Activated naive CD8-positive, alpha-beta T cell treated with anti-CD3 and anti-CD28 coated beads, Interleukin-2, amount 50 U/mL, for 16 hours (primary cell): Measurements from ENCODE around the gene EML1.

Experiments
- DNase-seq: peaks from one replicate; pipeline ENCODE4 v3.0.0-alpha.2; 2020; ENCODE audit warnings: low read depth, low spot score

The EML1 gene, protein sequence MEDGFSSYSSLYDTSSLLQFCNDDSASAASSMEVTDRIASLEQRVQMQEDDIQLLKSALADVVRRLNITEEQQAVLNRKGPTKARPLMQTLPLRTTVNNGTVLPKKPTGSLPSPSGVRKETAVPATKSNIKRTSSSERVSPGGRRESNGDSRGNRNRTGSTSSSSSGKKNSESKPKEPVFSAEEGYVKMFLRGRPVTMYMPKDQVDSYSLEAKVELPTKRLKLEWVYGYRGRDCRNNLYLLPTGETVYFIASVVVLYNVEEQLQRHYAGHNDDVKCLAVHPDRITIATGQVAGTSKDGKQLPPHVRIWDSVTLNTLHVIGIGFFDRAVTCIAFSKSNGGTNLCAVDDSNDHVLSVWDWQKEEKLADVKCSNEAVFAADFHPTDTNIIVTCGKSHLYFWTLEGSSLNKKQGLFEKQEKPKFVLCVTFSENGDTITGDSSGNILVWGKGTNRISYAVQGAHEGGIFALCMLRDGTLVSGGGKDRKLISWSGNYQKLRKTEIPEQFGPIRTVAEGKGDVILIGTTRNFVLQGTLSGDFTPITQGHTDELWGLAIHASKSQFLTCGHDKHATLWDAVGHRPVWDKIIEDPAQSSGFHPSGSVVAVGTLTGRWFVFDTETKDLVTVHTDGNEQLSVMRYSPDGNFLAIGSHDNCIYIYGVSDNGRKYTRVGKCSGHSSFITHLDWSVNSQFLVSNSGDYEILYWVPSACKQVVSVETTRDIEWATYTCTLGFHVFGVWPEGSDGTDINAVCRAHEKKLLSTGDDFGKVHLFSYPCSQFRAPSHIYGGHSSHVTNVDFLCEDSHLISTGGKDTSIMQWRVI

DNA sequence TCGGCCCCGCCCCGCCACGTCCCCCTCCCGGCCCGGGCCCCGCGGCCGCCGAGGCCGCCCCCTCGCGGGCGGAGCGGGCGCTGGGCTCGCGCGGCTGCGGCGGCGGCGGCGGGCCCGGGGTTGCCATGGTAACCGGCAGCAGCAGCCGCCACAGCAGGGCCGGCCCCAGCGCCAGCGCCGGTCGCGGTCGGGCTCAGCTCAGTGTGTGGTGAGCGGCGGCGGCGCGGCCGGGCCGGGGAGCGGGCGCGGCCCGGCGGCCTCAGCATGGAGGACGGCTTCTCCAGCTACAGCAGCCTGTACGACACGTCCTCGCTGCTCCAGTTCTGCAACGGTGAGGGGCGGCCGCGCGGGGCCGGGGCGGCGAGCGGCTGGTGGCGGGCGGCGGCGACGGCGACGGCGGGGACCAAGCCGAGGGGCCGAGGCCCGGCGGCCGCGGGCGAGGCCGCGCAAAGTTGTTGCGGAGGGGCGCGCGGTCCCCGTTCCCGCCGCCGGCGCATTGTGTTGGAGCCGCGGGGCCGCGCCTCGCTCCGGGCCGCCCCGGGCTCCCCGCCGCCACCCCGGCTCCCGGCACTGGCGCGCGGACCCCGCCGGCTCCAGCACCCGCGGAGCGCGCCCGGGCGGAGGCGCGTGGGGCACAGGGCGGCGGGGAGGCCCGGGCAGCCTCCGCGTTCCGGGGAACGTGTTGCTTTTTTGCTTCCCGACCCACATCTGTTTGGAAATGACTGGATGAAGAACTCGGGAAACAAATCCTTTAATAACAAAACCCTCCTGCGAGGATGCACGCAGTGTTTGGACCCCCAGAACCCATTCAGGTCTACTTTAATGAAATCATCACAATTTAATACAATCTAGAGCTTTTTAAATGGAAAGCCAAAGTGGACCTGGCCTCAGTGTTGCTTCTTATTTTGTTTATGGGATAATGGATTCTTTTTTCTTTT is at the start of gene EML1:
TSS of gene EML1 (plus strand) at position 201 of the 938 bp plus-strand sequence. CDS start at position 265, 64 bp downstream.
- DNase-seq: peak; percentile 35

DNA sequence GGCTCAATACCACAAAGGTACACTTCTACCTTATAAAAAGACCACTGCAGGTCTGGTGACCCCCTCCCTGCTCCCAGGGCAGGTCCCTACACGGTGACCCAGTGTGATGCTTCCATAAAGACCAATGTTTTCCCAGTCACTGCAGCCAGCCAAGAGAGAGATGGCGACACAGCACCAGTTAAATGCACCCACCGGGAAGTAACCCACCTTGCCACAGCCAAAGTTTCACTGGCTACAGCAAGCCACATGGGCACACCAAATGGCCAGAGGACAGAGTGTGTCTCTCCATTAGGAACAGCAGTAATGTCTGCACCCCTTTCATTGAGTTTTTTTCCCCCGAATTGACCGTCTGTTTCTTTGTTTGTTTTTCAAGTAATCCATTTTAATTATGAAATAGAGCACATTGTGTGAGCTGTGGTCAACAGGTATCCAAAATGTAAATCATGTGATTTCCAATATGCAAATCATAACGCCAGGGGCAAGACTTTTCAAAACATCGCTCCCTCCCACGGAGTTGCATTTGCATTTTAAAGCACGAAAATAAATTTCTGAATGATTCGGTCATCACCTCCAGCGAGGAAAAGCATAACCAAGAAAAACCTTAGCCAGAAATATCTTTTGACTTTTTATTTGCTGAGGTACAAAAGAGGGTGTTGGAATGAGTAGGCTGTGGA is 48.9 kb upstream of the EML1 start:
- DNase-seq: no peak

DNA sequence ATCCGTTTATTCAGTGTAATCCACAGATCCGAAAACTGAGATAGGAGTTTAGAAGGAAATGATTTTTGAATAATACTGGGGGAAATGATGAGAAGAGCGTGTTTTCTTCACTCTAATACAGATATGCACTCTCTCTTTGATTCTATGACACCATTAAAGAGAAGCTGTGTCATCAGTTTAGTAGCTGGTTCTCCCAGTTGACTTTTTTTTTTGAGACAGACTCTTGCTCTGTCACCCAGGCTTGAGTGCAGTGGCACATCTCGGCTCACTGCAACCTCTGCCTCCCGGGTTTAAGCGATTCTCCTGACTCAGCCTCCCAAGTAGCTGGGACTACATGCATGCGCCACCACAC is 48.4 kb upstream of the EML1 start:
- no peak for DNase-seq

DNA sequence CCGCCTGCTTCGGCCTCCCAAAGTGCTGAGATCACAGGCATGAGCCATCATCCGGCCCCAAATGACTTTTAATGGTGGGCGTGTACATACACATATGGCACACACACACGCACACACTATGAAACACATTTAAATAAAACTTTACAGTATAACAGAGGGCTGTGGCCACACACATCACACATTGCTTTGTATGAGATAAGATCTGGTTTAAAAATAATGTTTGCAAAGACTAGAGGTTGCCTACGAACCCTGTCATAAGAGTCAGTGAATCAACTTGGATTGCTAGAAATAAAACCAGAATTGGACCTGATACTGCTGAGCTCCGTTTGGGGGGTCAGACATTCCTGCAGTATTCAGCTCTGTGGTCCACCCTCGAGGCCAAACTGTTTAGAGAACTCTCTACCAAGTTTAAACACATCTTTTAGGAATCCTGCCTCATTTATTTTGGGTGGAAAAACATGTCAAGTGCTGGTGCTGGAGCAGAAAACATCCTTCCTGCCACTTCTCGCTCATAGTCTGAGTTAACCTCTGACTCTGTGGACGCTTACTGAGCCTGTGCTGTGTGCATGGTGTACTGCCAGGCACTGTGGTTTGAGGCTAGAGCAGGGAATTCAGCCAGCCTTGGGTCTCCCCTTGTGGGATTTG is 47.8 kb upstream of the EML1 start:
- DNase-seq: no peak

DNA sequence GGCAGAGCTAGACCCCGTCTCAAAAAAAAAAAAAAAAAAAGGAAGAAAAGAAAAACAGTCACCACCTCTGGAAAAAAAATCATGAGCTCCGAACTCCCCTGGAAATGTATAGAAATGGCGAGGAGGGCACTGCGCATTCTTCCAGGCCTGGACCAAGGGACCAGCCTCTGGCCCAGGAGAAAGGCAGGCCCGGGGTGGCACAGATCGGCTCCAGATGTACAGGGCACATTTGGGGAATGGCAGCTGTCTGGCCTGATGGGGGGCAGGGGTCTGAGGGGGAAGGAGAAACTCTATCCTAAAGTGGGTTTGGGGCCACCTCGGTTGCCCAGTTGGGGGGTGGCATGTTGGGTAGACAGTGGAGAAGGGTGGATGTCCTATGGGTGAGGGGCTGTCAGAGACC is 46.0 kb upstream of the EML1 start:
- DNase-seq: no peak

DNA sequence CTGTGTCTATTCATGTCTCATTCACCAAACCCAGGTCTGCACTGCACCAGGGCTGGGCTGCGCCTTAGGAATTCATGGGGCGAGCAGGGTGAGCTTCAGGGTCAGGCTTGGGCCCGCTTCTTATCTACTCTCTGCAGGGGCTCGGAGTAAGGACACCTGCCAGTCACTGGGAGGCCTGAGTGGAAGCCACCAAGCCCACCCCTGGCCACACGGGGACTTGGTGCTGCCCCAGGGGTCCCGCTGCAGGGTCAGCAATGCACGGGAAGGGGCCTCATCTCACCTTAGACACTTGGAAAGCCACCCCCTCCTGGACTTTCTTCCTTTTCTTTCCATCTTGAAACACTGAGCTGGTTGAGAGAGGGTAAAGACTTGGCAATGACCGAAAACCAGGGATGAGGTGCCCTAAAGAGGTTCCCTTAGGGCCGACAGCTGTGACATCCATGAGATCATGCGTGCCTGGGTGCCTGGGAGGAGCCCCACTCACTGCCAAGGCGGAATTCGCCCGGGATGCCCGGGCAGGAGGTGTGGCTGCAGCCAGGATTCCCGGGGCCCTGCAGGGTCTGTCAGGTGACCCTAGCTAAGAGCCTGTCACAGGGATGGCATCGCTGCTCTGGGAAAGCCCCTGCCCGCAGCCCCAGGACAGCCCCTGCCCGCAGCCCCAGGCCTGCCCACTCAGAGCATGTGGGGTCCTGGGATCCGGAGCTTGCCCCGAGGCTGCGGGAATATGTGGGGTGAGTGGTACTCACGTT is 45.5 kb upstream of the EML1 start:
- no peak for DNase-seq

DNA sequence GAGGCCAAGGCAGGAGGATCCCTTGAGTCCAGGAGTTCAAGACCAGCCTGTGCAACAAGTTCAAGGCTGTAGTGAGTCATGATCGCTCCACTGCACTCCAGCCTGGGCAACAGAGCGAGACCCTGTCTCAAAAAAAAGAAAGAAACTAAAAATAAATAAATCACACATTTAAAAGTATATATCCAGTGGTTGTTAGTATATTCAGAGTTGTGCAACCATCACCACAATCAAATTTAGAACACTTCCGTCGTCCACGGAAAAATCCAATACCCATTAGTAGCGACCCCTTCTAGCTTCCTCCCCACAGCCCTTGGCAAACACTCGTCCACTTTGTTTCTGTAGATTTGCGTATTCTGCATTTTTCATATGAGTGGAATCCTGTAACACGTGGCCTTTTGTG is 44.7 kb upstream of the EML1 start:
- DNase-seq: no peak

DNA sequence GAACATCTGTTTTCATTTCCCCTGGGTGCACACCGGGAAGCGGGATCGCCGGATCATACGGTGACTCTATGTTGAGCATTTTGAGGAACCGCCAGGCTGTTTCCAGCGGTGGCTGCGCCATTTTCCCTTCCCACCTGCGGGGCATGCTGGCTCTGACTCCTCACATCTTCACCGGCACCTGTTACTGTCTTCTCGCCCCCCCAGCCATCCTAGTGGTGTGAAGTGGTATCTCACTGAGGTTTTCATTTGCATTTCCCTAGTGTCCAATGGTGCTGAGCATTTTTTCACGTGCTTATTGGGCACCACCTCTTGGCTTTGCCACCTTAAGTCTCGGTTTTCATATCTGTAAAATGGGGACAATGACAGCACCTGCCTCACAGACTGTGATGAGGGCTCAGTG is 44.1 kb upstream of the EML1 start:
- DNase-seq: no peak

DNA sequence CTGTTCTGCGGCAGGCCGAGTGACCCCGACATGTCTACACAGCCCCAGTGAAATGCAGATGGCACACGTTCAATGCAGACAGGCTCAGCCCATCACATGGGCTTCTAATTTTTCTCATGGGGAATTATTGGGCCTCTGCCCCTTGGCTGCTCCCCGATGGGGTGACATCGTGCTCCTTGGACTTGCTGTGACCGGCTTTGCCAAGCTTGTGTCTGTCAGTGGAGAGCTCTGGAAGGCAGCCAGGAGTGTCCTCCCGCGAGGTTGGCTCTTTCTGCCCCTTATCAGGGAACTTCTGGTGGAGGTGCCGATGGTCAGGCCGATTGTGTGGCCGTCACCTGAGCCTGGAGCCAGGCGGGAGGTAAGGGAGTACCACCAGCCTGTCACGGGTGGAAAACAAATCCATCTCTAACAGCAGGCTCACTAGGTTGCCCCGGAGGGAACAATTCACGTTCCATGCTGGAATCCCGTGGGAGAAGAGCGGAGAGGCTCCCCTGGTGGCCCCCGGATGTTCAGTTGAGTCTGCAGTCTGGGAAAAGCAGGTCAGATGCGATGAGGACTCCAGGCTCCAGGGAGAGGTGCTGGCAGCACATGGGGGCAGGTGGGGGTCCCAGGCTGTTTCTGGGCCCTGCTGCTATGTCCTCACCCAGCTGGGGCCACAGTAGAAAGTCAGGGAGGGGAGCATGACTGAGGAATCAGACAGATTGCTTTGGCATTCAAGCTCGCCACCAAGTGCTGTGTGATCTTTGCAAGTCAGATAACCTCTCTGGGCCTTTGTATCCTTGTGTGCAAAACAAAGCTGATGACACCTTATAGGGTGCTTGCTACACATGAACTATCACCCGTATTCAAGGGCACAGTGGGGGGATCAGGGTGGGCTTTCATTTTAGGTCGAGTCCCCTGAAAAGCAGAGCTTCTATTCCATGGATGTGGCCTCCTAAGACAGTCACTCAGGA is 43.2 kb upstream of the EML1 start:
- DNase-seq: no peak

DNA sequence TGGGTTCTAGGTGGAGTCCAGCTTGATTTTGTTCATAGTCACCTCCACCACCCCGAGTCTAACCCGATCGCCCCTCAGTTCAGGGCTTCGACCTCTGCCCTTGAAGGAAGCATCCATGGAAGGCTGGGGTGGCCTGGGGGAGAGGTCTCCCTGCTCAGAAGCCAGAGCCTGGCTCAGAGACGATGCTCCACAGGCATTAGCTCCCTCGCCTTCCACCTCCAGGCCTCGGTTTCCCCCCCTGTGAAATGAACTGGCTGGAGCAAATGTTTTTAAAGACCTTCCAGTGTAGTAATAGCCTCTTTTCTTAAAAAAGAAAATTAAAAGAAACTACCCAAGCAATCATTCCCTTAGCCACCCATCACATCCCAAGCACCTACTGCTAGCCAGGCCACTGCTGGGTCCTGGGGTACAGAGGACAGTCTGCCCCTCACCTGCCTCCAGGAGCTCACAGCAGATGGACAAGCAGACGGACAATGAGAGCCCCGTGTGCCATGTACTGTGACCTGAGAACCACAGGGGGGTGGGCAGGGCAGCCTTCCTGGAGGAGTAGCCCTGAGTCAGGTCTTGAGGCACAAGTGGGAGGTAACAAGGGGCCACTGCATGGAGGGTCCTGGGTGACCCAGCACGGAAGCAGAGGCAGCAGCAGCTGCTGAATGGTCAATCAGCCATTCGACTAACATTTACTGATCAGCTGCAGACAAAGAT is 42.3 kb upstream of the EML1 start:
- DNase-seq: no peak

DNA sequence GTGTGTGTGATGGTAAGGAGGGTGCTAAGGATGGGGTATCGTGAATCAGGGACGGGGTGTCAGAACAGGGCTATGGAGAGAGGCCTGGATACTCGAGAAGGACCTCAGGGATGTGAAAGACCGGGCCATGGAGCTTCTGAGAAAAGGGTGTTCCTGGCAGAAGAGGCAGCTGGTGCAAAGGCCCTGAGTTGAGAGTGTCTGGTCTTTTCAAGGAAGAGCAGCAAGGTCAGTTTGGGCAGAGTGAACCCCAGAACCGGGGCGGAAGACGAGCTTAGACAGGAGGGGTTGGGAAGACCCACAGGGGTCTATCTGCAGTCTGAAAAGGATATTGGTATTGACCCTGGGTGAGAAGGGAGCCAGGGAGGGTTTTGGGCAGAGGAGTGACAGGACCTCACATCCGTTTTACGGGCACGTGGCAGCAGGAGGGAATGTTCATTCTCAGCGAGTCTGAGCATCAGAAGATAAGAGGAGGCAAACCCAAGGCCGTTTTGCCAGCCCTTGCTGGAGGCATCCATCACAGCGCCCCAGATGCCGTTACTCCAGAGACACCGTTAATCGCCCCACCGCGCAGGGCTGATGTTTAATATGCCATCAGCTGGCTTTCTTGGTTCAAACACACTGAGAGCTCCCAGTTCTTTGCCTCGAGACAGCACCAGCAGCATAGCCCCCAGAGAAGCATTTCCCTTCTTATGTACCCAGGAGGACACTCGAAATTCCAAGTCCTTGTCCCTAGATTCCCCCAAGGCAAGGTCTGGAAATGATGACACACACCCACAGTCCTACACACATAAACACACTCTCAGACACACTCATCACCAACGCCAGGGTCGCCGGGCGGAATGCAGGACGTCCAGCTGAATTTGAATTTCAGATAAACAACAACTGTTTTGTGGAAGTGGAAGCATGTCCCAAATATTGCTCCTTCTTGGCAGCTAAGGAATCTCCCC is 41.4 kb upstream of the EML1 start:
- DNase-seq: no peak

DNA sequence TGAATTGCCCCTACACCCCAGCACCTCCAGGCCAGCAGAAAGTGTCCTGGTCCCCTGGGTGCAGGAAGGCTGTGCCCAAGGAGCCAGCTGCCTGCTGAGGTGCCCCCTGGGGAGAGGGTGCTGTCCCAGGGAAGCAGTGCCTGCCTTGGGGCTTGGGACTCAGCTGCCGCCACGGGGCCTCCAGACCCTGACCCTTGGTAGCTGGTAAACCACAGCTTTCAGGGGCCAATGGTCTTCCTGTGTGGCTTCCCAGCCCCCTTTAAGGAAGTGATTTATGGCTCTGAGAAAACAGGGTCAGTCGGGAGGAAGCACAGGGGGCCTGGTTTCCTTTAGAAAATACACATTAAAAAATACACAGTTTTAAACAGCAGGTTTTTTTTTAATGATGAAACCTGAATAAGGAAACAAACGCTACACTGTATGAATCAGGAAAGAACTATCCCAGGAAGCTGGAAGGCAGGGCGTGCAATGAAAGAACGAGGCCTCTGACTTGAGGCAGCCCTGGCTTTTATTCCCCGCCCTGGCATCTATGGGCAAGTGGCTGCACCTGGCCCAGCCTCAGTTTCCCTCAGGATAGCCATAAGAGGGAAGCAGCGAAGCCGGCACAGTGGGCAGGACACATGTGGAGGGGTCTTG is 40.6 kb upstream of the EML1 start:
- DNase-seq: no peak

DNA sequence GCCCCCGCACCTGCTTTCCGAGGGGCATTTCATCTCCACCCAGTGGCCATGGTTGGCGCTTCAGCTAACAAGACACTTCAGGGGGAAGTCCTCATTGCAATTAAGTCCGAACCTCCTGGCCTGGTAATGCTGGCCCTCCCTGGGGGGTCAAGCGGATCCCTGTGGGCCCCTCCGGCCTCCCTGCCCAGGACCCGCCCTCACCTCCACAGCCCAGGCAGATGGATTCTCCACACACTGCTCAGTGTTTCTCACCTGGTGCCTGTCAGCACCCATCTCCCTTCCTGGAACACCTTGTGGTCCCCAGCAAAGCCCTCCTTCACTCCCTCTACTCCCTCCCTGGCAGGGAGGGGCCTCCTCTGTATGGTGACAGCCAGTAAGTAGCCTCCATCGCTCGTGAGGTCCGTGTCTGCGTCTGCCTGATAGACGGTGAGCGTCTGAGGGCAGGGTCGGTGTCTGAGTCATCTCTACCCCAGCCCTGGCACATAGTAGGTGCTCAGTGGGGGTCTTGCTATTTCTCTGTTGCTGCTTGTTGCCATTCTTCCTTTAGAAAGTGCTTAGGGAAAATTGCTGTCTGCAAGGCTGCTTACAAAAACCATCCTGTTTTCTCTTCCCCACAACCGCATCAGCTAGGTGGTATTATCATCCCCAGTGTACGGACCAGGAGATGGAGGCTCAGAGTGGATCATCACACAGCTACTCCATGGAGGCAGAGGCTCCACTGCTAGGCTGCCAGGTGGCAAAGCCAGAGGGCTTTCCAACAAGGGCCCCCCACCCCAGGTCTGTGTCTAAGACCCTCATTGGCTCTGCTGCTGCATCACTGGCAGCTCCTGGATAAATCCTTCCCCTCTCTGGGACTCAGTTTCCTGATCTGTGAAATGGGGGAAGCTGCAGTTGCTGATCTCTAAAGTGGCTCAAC is 39.7 kb upstream of the EML1 start:
- DNase-seq: no peak

DNA sequence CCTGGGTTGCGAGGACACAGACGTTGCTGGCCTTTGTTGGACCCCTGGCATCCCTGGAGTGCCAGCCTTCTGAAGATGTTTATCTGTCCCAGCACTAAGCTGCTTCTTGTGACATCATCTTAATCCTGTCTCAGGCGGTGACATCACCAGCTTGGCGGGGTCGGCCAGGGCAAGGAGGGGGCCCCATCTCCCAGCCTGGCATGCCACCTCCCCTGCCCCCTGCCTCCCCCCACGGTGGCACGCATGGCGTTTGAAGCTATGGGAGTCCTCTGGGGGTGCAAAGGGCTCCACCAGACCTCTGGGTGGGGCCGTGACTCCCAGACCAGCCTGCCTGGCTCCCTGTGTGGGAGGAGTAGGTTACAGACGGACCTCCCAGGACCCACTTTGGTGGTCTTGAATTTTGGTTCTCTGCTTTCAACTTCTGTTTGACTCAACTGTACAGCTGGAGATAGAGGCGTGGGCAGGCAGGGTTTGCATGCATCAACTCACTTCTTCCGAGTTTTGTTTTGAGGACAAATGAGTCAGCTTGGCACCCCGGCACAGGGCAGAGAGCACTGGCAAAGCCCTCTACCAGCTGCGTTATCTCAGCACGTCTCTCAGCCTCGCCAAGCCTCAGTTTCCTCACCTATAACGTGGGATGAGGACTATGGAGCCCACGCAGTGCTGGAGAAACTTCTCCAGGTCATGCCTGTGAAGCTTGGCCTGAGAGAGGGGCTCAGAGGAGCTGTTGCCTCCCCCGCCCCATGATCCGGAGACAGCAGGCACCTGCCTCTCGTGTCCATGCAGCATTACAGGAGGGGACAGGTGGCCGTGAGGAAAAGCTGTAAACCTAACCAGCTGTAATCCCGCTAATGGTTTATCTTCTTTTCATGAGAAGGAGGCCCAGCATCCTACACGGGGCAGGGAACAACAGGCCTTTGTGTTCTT is 38.8 kb upstream of the EML1 start:
- DNase-seq: no peak

DNA sequence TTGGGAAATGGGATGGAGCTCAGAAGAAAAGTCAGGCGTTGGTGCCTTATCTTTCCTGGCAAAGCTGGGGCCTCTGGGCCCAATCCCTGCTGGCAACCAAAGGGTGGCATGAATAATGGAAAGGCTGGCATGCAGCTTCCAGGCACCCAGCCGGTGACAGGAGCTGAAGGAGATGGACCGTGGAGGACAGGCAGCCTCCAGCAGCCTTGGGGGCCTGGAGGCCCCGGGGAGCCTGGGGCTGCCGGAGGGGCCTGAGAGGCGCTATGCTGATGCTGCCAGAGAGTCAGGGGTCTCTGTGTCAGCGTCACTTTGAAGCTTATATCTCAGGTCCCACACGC is 38.2 kb upstream of the EML1 start:
- no peak for DNase-seq
